K562 (cell line): ENCODE data around the gene DNAJC18. TPM values are rescaled to one million over a fixed set of nuclear protein-coding genes. Genes with fewer than 3 reads are reported as not detected.

Experiments used
- DACH1 ChIP-seq: fragments of 450-650 bp; IDR thresholded peaks from 2 replicates; pipeline ENCODE4 v1.6.1; 2018; ENCODE audit not compliant: partially characterized antibody
- FUS ChIP-seq: fragments of 200-400 bp; formaldehyde crosslinking; optimal IDR thresholded peaks from 2 replicates; pipeline ENCODE3; 2017; ENCODE audit warnings: low read depth, low read length
- HMG20A ChIP-seq: fragments of 450-650 bp; formaldehyde crosslinking; conservative IDR thresholded peaks from 2 replicates; pipeline ENCODE4 v1.4.0; 2020; ENCODE audit warnings: mild to moderate bottlenecking, mixed read lengths
- ILF3 ChIP-seq: fragments of 450-650 bp; IDR thresholded peaks from 2 replicates; pipeline ENCODE4 v1.6.1; 2018; ENCODE audit warnings: antibody characterized with exemption, mild to moderate bottlenecking, moderate library complexity, borderline replicate concordance
- MEIS2 ChIP-seq: fragments of 450-650 bp; IDR thresholded peaks from 2 replicates; pipeline ENCODE4 v1.6.1; 2014; ENCODE audit warnings: mild to moderate bottlenecking; ENCODE audit not compliant: partially characterized antibody
- NCOA1 ChIP-seq: fragments of 450-650 bp; IDR thresholded peaks from 2 replicates; pipeline ENCODE4 v1.6.1; 2016; ENCODE audit warnings: low read depth
- NFXL1 ChIP-seq: fragments of 450-650 bp; formaldehyde crosslinking; IDR thresholded peaks from 2 replicates; pipeline ENCODE4 v1.4.0; 2021; ENCODE audit warnings: mild to moderate bottlenecking
- POLR2H ChIP-seq: IDR thresholded peaks from 2 replicates; pipeline ENCODE4 v1.6.1; 2016; ENCODE audit warnings: missing genetic modification characterization, low read depth, mild to moderate bottlenecking, control low read depth, missing compliant biosample characterization, moderate library complexity
- ZNF121 ChIP-seq: sonication (generic); formaldehyde crosslinking; conservative IDR thresholded peaks from 2 replicates; pipeline ENCODE4 v1.8.0; 2022; ENCODE audit warnings: missing genetic modification reagents
- ZNF140 ChIP-seq: fragments of 250-450 bp; sonication (Bioruptor Pico); IDR thresholded peaks from 2 replicates; pipeline ENCODE4 v1.8.0; 2021; ENCODE audit warnings: moderate library complexity, mild to moderate bottlenecking, inconsistent platforms
- ZNF445 ChIP-seq: fragments of 250-450 bp; sonication (Bioruptor Pico); IDR thresholded peaks from 2 replicates; pipeline ENCODE4 v1.4.0; 2020; ENCODE audit warnings: low read depth, mild to moderate bottlenecking, moderate library complexity
- ZNF696 ChIP-seq: fragments of 250-450 bp; sonication (Bioruptor Pico); conservative IDR thresholded peaks from 2 replicates; pipeline ENCODE4 v1.4.0; 2020; ENCODE audit warnings: mild to moderate bottlenecking, moderate library complexity
- ZNF717 ChIP-seq: fragments of 250-450 bp; sonication (Bioruptor Pico); IDR thresholded peaks from 2 replicates; pipeline ENCODE4 v1.5.0; 2021
- polyA plus RNA-seq, 8 experiments: library from polyadenylated mRNA; depleted of rRNA in 4 of 8; stranded (reverse) in 5 of 8; unstranded in 3 of 8; fragments of >200 nt; fragmentation: Nextera tagmentation in 2 of 8; fragmentation: Illumina TruSeq in 1 of 8; extraction: Ambion mirVana in 2 of 8; extraction: Trizol in 1 of 8; gene quantifications; 2 replicates each; pipeline versions ENCODE4 v1.2.1 to v1.2.3, GENCODE V29; 2011 to 2014; ENCODE audit warnings: inconsistent platforms in 1 of 8, missing spikeins in 1 of 8
- total RNA-seq, 7 experiments: library from RNA; depleted of rRNA in 6 of 7; stranded (reverse); fragments of >200 nt in 6 of 7; fragmentation: Illumina TruSeq in 2 of 7; extraction: Trizol in 2 of 7; gene quantifications; 2 replicates each; pipeline versions ENCODE4 v1.2.1 to v1.2.3, GENCODE V29; 2011 to 2021; ENCODE audit warnings: low replicate concordance in 1 of 7
- TF ChIP-seq, protein P1 (sequence below): fragments of 450-650 bp; IDR thresholded peaks from 2 replicates; pipeline ENCODE4 v1.6.1; 2016; ENCODE audit warnings: missing biosample characterization, missing genetic modification characterization
- TF ChIP-seq, protein P2 (sequence below): fragments of 250-450 bp; sonication (Bioruptor Pico); IDR thresholded peaks from 2 replicates; pipeline ENCODE4 v1.8.0; 2021; ENCODE audit warnings: moderate library complexity, mild to moderate bottlenecking, inconsistent platforms
- TF ChIP-seq, protein P3 (sequence below): sonication (generic); formaldehyde crosslinking; IDR thresholded peaks from 2 replicates; pipeline ENCODE4 v1.9.0; 2022; ENCODE audit warnings: mild to moderate bottlenecking, missing genetic modification reagents
- TF ChIP-seq, protein P4 (sequence below), 2 experiments: fragments of 250-450 bp in 1 of 2; fragments of 450-650 bp in 1 of 2; sonication (Bioruptor Pico) in 1 of 2; IDR thresholded peaks; 2 replicates each; pipeline versions ENCODE4 v1.6.1 to v1.8.0; 2016 to 2021; ENCODE audit warnings: mild to moderate bottlenecking in 2 of 2, moderate library complexity in 2 of 2, missing compliant biosample characterization in 1 of 2, missing genetic modification characterization in 1 of 2
- TF ChIP-seq, protein P5 (sequence below): sonication (generic); formaldehyde crosslinking; IDR thresholded peaks from 2 replicates; pipeline ENCODE4 v1.8.0; 2022; ENCODE audit warnings: mild to moderate bottlenecking, low read depth, missing genetic modification reagents
- TF ChIP-seq, protein P6 (sequence below): fragments of 250-450 bp; sonication (Bioruptor Pico); IDR thresholded peaks from 2 replicates; pipeline ENCODE4 v1.4.0; 2020; ENCODE audit warnings: mild to moderate bottlenecking, moderate library complexity

Gene DNAJC18
- total and polyA plus RNA-seq, 9 of the 15 experiments (the other 6 are each of a cell fraction or from before 2014, with no cell fraction given) = 1.5 to 13.3 (median 7.5) TPM

DNA sequence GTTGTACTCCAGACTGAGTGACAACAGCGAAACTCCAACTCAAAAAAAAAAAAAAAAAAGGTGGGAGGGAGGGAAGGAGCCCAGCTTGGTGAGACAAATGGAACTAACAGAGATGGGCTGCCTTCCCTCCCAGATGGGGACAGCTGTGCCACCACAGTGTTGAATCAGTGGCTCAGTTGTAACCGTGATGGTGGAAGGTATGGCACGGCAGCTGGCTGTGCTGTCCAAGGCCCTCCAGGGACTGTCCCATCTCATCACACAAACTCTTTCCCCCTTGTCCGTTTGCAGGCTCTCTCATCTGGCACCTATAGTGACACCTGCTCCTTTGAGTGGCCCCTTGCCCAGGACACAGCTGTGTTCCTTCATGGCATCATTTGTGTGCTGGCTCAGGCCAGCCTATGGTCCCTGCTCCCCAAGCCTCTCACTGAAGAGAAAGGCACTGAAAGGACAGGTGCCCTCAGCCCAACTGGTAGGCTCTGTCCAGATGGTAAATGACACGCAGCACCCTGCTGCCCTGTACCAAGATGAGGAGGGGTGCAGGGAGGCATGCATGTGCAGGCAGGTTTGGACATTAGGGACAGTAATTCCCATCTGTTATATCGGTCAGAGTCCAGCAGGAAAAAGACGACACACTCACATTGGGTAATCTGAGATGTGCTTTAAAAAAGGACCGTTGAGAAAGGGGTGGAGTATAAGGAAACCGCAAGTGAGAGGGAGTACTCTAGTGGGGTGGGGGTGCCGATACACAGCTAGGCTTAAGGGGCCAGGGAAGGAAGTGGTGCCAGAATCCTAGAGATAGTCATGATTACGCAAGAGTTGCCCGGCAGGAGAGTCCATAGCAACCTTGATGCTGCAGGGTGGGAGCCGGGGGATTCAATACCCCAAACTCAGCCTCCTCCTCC, 35.8 kb upstream of the DNAJC18 start (continued):
- TF ChIP-seq POLR2H (tag) = 0 out of 2 replicates have a peak, but pooled peaks have one; percentile 21
- TF ChIP-seq FUS = no peak
- no peak for TF ChIP-seq ZNF445
- TF ChIP-seq ILF3 = no peak
- peak; percentile 25 for TF ChIP-seq MEIS2
- peak; percentile 82 for TF ChIP-seq DACH1
- no peak for TF ChIP-seq NFXL1 (CRISPR knock-in tag)
- TF ChIP-seq, protein P1, sequence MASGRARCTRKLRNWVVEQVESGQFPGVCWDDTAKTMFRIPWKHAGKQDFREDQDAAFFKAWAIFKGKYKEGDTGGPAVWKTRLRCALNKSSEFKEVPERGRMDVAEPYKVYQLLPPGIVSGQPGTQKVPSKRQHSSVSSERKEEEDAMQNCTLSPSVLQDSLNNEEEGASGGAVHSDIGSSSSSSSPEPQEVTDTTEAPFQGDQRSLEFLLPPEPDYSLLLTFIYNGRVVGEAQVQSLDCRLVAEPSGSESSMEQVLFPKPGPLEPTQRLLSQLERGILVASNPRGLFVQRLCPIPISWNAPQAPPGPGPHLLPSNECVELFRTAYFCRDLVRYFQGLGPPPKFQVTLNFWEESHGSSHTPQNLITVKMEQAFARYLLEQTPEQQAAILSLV (tag) = peak; percentile 97
- TF ChIP-seq, protein P2, sequence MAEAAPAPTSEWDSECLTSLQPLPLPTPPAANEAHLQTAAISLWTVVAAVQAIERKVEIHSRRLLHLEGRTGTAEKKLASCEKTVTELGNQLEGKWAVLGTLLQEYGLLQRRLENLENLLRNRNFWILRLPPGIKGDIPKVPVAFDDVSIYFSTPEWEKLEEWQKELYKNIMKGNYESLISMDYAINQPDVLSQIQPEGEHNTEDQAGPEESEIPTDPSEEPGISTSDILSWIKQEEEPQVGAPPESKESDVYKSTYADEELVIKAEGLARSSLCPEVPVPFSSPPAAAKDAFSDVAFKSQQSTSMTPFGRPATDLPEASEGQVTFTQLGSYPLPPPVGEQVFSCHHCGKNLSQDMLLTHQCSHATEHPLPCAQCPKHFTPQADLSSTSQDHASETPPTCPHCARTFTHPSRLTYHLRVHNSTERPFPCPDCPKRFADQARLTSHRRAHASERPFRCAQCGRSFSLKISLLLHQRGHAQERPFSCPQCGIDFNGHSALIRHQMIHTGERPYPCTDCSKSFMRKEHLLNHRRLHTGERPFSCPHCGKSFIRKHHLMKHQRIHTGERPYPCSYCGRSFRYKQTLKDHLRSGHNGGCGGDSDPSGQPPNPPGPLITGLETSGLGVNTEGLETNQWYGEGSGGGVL (CRISPR knock-in tag) = no peak
- no peak for TF ChIP-seq HMG20A (CRISPR knock-in tag)
- no peak for TF ChIP-seq ZNF696 (CRISPR knock-in tag)
- peak; percentile 80 for TF ChIP-seq NCOA1
- TF ChIP-seq, protein P3, sequence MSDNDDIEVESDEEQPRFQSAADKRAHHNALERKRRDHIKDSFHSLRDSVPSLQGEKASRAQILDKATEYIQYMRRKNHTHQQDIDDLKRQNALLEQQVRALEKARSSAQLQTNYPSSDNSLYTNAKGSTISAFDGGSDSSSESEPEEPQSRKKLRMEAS (CRISPR knock-in tag) = peak; percentile 58; the same call in 1 of the 2 replicates
- TF ChIP-seq, protein P4, sequence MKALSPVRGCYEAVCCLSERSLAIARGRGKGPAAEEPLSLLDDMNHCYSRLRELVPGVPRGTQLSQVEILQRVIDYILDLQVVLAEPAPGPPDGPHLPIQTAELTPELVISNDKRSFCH (CRISPR knock-in tag; IDR thresholded peaks at IDR 0.05) = no peak
- TF ChIP-seq, protein P4 (tag; IDR thresholded peaks at IDR 0.05) = peak; percentile 62
- TF ChIP-seq, protein P5, sequence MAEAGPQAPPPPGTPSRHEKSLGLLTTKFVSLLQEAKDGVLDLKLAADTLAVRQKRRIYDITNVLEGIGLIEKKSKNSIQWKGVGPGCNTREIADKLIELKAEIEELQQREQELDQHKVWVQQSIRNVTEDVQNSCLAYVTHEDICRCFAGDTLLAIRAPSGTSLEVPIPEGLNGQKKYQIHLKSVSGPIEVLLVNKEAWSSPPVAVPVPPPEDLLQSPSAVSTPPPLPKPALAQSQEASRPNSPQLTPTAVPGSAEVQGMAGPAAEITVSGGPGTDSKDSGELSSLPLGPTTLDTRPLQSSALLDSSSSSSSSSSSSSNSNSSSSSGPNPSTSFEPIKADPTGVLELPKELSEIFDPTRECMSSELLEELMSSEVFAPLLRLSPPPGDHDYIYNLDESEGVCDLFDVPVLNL (CRISPR knock-in tag) = no peak
- TF ChIP-seq ZNF121 (CRISPR knock-in tag) = no peak
- TF ChIP-seq ZNF140 = no peak
- TF ChIP-seq ZNF717 (CRISPR knock-in tag) = no peak
- TF ChIP-seq, protein P6, sequence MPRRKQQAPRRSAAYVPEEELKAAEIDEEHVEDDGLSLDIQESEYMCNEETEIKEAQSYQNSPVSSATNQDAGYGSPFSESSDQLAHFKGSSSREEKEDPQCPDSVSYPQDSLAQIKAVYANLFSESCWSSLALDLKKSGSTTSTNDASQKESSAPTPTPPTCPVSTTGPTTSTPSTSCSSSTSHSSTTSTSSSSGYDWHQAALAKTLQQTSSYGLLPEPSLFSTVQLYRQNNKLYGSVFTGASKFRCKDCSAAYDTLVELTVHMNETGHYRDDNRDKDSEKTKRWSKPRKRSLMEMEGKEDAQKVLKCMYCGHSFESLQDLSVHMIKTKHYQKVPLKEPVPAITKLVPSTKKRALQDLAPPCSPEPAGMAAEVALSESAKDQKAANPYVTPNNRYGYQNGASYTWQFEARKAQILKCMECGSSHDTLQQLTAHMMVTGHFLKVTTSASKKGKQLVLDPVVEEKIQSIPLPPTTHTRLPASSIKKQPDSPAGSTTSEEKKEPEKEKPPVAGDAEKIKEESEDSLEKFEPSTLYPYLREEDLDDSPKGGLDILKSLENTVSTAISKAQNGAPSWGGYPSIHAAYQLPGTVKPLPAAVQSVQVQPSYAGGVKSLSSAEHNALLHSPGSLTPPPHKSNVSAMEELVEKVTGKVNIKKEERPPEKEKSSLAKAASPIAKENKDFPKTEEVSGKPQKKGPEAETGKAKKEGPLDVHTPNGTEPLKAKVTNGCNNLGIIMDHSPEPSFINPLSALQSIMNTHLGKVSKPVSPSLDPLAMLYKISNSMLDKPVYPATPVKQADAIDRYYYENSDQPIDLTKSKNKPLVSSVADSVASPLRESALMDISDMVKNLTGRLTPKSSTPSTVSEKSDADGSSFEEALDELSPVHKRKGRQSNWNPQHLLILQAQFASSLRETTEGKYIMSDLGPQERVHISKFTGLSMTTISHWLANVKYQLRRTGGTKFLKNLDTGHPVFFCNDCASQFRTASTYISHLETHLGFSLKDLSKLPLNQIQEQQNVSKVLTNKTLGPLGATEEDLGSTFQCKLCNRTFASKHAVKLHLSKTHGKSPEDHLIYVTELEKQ (CRISPR knock-in tag) = no peak
